SU-DHL-6 (cell line): ENCODE measurements around the gene CARMIL3.

Experiments used
- H2AFZ ChIP-seq: fragments of 200-600 bp; sonication (generic); 2 replicates; pipeline ENCODE4 v1.6.1; 2014; ENCODE audit warnings: low read depth, mild to moderate bottlenecking, moderate library complexity, mixed read lengths, antibody characterized with exemption, low read length; ENCODE audit not compliant: severe bottlenecking
- H3F3A ChIP-seq: fragments of 200-600 bp; shearing (Covaris generic); 2 replicates; pipeline ENCODE4 v1.6.0; 2016; ENCODE audit warnings: antibody characterized with exemption, mild to moderate bottlenecking; ENCODE audit not compliant: insufficient read depth
- H3K27ac ChIP-seq: fragments of 200-600 bp; sonication (generic); 2 replicates; pipeline ENCODE4 v1.5.1; 2016; ENCODE audit warnings: low read depth, mild to moderate bottlenecking, low read length, moderate library complexity, mixed read lengths
- H3K27me3 ChIP-seq: fragments of 200-600 bp; sonication (generic), shearing (Covaris generic); 2 replicates; pipeline ENCODE4 v1.6.0; 2014; ENCODE audit warnings: mild to moderate bottlenecking, low read length
- H3K36me3 ChIP-seq: fragments of 200-600 bp; sonication (generic); 2 replicates; pipeline ENCODE4 v1.6.1; 2014; ENCODE audit warnings: mild to moderate bottlenecking, low read length, mixed read lengths
- H3K4me2 ChIP-seq: fragments of 300-600, 200-600 bp; shearing (Covaris generic), sonication (generic); 2 replicates; pipeline ENCODE4 v1.6.0; 2014; ENCODE audit warnings: low read length, low read depth, mild to moderate bottlenecking; ENCODE audit not compliant: poor library complexity, severe bottlenecking
- H3K4me3 ChIP-seq: fragments of 200-600 bp; sonication (generic); 2 replicates; pipeline ENCODE4 v1.5.1; 2014; ENCODE audit warnings: antibody characterized with exemption, low read length, mild to moderate bottlenecking, mixed read lengths; ENCODE audit not compliant: insufficient read depth, poor library complexity, severe bottlenecking
- H3K79me2 ChIP-seq: fragments of 200-600 bp; sonication (generic); 2 replicates; pipeline ENCODE4 v1.6.1; 2014; ENCODE audit warnings: mild to moderate bottlenecking, low read length, moderate library complexity; ENCODE audit not compliant: insufficient read depth
- H3K9ac ChIP-seq: fragments of 200-600 bp; sonication (generic); 2 replicates; pipeline ENCODE4 v1.7.0; 2014; ENCODE audit warnings: mild to moderate bottlenecking, low read length
- H3K9me2 ChIP-seq: fragments of 200-600 bp; sonication (generic); replicated peaks from 2 replicates; pipeline ENCODE4 v1.6.1; 2014; ENCODE audit warnings: low read length; ENCODE audit not compliant: insufficient read depth
- H3K9me3 ChIP-seq: fragments of 200-600 bp; sonication (generic); 2 replicates; pipeline ENCODE4 v1.6.1; 2014; ENCODE audit warnings: low read length, mixed read lengths; ENCODE audit not compliant: insufficient read depth
- H4K20me1 ChIP-seq: fragments of 200-600 bp; sonication (generic); 2 replicates; pipeline ENCODE4 v1.6.1; 2014; ENCODE audit warnings: low read depth, mild to moderate bottlenecking, antibody characterized with exemption, low read length, moderate library complexity, mixed read lengths
- EZH2phosphoT487 ChIP-seq: fragments of 200-600 bp; sonication (generic), shearing (Covaris generic); conservative IDR thresholded peaks from 2 replicates; pipeline ENCODE4 v1.6.1; 2018; ENCODE audit warnings: mild to moderate bottlenecking, antibody characterized with exemption, low read length, moderate library complexity, mixed read lengths
- TF ChIP-seq, protein P1 (sequence below): fragments of 200-600 bp; sonication (generic); IDR thresholded peaks from one replicate; pipeline ENCODE4 v1.5.1; 2017; ENCODE audit warnings: antibody characterized with exemption, mild to moderate bottlenecking, low read length, moderate library complexity; ENCODE audit not compliant: insufficient read depth, poor library complexity, severe bottlenecking

CARMIL3 gene

DNA sequence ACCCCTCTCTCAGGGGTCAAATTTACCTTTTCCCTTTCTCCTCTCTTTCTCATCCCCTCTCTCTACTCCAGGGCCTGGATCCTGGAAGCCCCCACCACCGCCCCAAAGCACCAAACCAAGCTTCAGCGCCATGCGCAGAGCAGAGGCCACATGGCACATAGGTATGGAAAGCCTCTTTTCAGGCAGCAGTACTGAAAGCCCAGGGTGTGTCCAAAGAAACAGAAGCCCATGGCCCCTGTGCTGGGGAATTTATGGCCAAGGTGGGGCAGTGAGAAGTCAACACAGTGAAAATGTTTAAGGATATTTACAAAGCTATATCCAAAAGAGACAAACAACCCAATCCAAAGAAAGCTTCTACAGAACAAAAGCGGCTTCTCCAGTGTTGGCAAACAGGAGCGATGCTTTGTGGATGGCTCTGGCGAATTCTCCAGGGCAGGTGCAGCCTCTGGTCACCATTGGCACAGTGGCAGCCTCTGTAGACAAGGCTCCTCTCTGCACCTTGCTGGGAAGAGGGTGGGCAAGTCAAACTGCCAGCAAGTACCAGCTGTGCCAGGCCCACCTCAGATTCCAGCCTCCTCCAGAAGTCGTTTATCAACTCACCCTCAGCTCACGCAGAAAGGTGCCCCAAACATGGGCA, 14.8 kb downstream of the CARMIL3 start:
- no peaks in the 10 kb centered on the region for H3K9me3 ChIP-seq
- H3K4me3 ChIP-seq: no peak overlapping the region
- no peaks in the 10 kb centered on the region for H3K36me3 ChIP-seq
- H3K9ac ChIP-seq: no peak overlapping the region
- no peaks in the 10 kb centered on the region for H3K27me3 ChIP-seq
- H3K9me2 ChIP-seq: no peaks in the 10 kb centered on the region
- no peaks in the 10 kb centered on the region for H3K79me2 ChIP-seq
- H3K4me2 ChIP-seq: no peak overlapping the region
- TF ChIP-seq, protein P1, sequence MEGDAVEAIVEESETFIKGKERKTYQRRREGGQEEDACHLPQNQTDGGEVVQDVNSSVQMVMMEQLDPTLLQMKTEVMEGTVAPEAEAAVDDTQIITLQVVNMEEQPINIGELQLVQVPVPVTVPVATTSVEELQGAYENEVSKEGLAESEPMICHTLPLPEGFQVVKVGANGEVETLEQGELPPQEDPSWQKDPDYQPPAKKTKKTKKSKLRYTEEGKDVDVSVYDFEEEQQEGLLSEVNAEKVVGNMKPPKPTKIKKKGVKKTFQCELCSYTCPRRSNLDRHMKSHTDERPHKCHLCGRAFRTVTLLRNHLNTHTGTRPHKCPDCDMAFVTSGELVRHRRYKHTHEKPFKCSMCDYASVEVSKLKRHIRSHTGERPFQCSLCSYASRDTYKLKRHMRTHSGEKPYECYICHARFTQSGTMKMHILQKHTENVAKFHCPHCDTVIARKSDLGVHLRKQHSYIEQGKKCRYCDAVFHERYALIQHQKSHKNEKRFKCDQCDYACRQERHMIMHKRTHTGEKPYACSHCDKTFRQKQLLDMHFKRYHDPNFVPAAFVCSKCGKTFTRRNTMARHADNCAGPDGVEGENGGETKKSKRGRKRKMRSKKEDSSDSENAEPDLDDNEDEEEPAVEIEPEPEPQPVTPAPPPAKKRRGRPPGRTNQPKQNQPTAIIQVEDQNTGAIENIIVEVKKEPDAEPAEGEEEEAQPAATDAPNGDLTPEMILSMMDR: no peak
- TF ChIP-seq EZH2phosphoT487: no peak
- no peak overlapping the region for H2AFZ ChIP-seq
- H3K27ac ChIP-seq: no peak overlapping the region
- H3F3A ChIP-seq: no peaks in the 10 kb centered on the region
- H4K20me1 ChIP-seq: no peaks in the 10 kb centered on the region

DNA sequence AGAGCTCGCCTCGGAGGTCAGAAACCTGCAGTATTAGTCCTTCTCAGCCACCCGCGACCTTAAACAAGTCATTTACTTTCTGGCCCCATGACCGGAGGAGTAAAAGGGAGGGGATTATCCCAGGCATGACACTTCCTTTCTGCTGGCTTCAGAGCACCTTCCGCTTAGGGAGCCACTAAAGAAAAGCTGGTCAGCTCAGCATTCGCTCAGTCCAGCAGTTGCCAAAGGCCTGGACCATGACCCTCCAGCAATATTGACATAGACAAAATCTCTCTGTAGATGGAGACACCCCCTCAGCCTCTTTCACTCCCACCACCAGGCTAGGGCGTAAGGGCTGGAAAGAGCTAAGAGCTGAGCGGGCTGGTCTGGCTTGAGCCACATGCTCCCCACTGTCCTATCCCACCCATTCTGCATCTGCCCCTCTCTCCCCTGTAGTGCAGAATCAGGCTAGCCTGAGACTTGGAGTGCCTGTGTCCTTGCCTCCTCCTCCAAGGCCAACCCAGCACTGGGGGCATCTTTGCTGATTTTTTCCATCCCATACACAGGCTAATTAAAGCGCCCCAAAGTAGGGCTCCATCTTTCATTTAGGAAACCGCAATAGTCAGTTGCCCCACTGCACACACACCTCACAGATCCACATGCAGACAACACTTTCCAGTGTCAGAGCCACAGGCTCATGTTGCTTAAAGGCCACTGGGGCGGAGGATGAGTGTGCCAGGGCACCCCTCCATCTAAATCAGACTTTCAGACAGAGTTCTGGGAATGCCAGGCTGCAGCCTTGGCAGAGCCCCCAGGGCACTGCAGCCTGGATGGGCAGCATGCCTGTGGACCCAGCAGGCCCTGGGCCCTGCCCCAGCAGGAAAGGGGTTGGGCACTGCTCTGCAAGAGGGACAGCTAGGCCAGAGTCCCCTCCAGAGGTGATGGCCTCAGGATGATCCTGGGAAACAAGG, 15.6 kb downstream of the CARMIL3 start:
- Histone ChIP-seq H3K9ac (no peak overlapping the region), H3K4me3 (no peak overlapping the region), H3K27ac (no peak overlapping the region), H3K79me2 (no peaks in the 10 kb centered on the region), H2AFZ (no peak overlapping the region), H3F3A (no peaks in the 10 kb centered on the region), H4K20me1 (no peaks in the 10 kb centered on the region), H3K9me2 (no peaks in the 10 kb centered on the region), H3K9me3 (no peaks in the 10 kb centered on the region), H3K36me3 (no peaks in the 10 kb centered on the region), H3K4me2 (no peak overlapping the region), H3K27me3 (no peaks in the 10 kb centered on the region)
- TF ChIP-seq EZH2phosphoT487: no peak
- TF ChIP-seq, protein P1: no peak

DNA sequence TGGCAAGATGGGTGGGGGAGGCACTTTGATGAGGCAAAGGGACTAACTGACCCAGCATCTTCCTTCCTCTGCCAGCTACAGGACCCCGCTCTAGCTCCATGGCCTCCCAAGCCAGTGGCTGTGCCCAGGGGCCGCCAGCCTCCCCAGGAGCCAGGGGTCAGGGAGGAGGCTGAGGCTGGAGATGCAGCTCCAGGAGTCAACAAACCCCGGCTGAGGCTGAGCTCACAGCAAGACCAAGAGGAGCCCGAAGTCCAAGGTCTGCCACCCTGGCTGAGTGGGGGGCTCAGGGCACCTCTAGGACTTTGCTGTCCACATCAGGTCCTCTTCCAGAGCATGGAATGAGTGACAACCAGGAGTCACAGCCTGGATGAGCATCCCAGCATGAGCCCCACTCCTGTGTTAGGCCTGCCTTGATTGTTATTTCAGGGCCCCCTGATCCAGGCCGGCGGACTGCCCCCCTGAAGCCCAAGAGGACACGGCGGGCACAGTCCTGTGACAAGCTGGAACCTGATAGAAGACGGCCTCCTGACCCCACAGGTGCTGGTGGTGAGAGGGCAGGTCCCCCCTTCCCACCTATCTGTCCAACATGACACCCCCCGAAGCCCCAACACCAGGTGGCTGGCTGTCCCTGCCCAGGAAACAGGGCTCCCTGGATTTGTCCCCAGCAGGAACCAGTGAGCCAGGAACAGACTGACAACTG, 17.1 kb downstream of the CARMIL3 start:
- Histone ChIP-seq H3F3A (no peaks in the 10 kb centered on the region), H3K79me2 (no peaks in the 10 kb centered on the region), H3K36me3 (no peaks in the 10 kb centered on the region), H3K9me2 (no peaks in the 10 kb centered on the region), H3K9ac (no peak overlapping the region), H4K20me1 (no peaks in the 10 kb centered on the region), H3K27ac (no peak overlapping the region), H2AFZ (no peak overlapping the region), H3K27me3 (no peaks in the 10 kb centered on the region), H3K9me3 (no peaks in the 10 kb centered on the region), H3K4me3 (no peak overlapping the region), H3K4me2 (no peak overlapping the region)
- TF ChIP-seq EZH2phosphoT487: no peak
- TF ChIP-seq, protein P1: no peak
